ENCODE data around the gene LAMC3.

LAMC3 gene

GRCh38 chr9:131049829-131050715 is 41.1 kb downstream of the LAMC3 start:
- no peak for DNase-seq

- DNase-seq, result no peak
Measured at GRCh38 chr9:131050831-131051230, 41.9 kb downstream of the LAMC3 start.

- DNase-seq, result no peak
Measured at GRCh38 chr9:131051592-131052517, 42.9 kb downstream of the LAMC3 start.

GRCh38 chr9:131053896-131054295 is 44.9 kb downstream of the LAMC3 start:
- no peak for DNase-seq

- DNase-seq, result no peak
Measured at GRCh38 chr9:131056781-131057506, 48.0 kb downstream of the LAMC3 start.

- DNase-seq, result no peak
Measured at GRCh38 chr9:131060900-131061630, 52.1 kb downstream of the LAMC3 start.

- DNase-seq, result no peak
Measured at GRCh38 chr9:131062969-131063368, 54.0 kb downstream of the LAMC3 start.

- DNase-seq, result no peak
Measured at GRCh38 chr9:131065599-131065998, 56.6 kb downstream of the LAMC3 start.

- no peak for DNase-seq
Measured at GRCh38 chr9:131067625-131068024, 58.7 kb downstream of the LAMC3 start.

- no peak for DNase-seq
Measured at GRCh38 chr9:131068076-131068816, 59.3 kb downstream of the LAMC3 start.

- no peak for DNase-seq
Measured at GRCh38 chr9:131069699-131070098, 60.7 kb downstream of the LAMC3 start.

- no peak for DNase-seq
Measured at GRCh38 chr9:131072107-131072870, 63.3 kb downstream of the LAMC3 start.

- no peak for DNase-seq
Measured at GRCh38 chr9:131072871-131073237, 63.9 kb downstream of the LAMC3 start.

GRCh38 chr9:131076347-131077195 is 67.6 kb downstream of the LAMC3 start:
- DNase-seq, result no peak

- DNase-seq, result no peak
Measured at GRCh38 chr9:131078427-131079366, 69.7 kb downstream of the LAMC3 start.

- no peak for DNase-seq
Measured at GRCh38 chr9:131080589-131080988, 71.6 kb downstream of the LAMC3 start.

- DNase-seq, result no peak
Measured at GRCh38 chr9:131081868-131082267, 72.9 kb downstream of the LAMC3 start.

GRCh38 chr9:131082774-131083512 is 74.0 kb downstream of the LAMC3 start:
- no peak for DNase-seq
